ENCODE data around the gene TCEA2.
A peak's percentile ranks its signal among the peaks of the same experiment; 100 is the strongest.

The TCEA2 gene

GRCh38 chr20:64119681-64120341 lies 56.8 kb downstream of the TCEA2 start:
- TF ChIP-seq CTCF (IDR thresholded peaks at IDR 0.05; ENCODE audit: low read depth, low read length, missing control alignments): no peak
- DNase-seq (ENCODE audit: low read depth): no peak
- H3K4me3 ChIP-seq (ENCODE audit: low read depth, low read length): 0 out of 2 replicates have a peak overlapping the region, but pooled peaks have one; percentile 2

GRCh38 chr20:64121586-64121985 lies 58.6 kb downstream of the TCEA2 start:
- TF ChIP-seq CTCF (IDR thresholded peaks at IDR 0.05; ENCODE audit: low read depth, low read length, missing control alignments): no peak
- no peak overlapping the region for H3K4me3 ChIP-seq (ENCODE audit: low read depth, low read length)
- DNase-seq (ENCODE audit: low read depth): no peak

Measured in GM12864 (cell line).